HG03159 (cell line): ENCODE measurements around the gene KCNG3.

Experiments used
- ATAC-seq: cut with Tn5 transposase; IDR thresholded peaks from one replicate; pipeline ENCODE4 v1.9.1; 2021; ENCODE audit warnings: mild to moderate bottlenecking, moderate library complexity; ENCODE audit not compliant: unreplicated experiment

Gene KCNG3

GRCh38 chr2:42493468-42494354, at the start of gene KCNG3:
Gene KCNG3, minus strand, starts transcription at chr2:42493982. Its CDS starts 481 bp downstream, at chr2:42493501.
- ATAC-seq = peak; percentile 50

- ATAC-seq = no peak
These were observed 49.1 kb upstream of the KCNG3 start for GRCh38 chr2:42542871-42543270.

- ATAC-seq = no peak
These were observed 43.7 kb upstream of the KCNG3 start for GRCh38 chr2:42537493-42537892.

DNA sequence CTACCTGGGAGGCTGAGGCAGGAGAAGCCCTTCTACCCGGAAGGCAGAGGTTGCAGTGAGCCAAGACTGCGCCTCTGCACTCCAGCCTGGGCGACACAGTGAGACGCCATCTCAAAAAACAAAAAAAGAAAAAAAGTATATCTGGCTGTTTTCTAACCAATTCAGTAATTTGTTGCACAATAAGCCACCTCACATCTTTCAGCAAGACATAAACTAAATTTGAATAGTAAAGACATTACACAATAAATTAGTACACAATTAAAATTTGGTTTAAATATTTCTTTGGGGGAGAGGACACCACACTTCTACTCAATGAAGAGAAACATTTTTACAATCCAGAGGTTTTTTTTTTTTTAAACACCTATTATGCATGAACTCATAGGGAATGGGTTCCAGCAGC, 38.6 kb upstream of the KCNG3 start:
- ATAC-seq = no peak

GRCh38 chr2:42523341-42523740, 29.6 kb upstream of the KCNG3 start:
- ATAC-seq = no peak

DNA sequence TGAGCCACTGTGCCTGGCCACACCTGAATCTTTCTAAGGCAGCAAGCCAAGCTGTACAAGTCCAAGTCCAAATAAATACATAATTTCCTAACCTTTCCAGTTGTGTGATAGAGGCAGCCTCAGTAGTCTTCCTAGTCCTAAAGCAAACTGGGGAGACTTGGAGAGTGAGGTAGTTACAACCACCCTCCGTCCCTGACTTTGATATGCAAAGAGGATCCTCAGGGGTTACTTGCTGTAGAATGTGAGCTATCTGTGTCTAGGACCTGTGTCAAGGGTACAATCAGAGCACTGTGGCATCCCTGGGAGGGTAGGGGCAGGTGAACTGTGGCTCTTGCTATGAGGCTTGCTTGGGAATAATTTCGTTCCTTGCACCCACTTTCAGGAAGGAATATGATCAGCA, 28.3 kb upstream of the KCNG3 start:
- ATAC-seq = no peak

- ATAC-seq = no peak
These were observed 25.8 kb upstream of the KCNG3 start for GRCh38 chr2:42519624-42520023.

GRCh38 chr2:42516418-42516901, 22.7 kb upstream of the KCNG3 start:
- no peak for ATAC-seq

GRCh38 chr2:42513252-42513918, 19.6 kb upstream of the KCNG3 start:
- ATAC-seq = no peak

DNA sequence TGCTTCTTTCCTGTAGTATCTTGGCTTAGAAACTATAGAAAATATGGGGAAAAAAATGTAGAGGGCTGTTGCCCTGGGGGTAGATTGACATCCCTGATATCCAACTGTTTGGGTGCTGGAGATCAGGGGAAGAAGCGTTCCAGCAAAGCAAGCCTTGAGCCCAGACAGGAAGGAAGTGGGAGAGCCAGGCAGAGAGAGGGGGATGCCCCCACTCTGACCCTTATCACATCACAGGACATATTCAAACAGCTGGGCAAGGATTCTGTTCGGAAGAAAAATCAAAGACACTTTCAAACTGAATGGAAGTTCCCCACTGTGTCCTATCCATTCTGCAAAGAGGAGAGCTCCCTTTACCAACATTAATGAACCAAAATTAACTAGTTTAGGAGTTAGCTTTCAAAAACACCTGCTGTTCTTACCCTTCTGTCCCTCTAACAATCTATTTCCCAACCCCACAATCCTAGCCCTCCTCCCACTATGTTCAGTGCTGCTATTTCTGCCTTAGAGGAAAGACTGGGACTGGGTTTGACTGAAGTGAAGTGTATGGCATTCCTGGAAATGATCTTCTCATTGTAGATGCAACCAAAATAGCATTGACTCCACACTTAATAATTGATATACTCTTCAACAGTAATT, 16.9 kb upstream of the KCNG3 start:
- ATAC-seq = no peak

- no peak for ATAC-seq
These were observed 16.4 kb upstream of the KCNG3 start for GRCh38 chr2:42510191-42510590.

GRCh38 chr2:42504364-42505230, 10.8 kb upstream of the KCNG3 start:
- ATAC-seq = no peak

GRCh38 chr2:42503291-42503690, 9.5 kb upstream of the KCNG3 start:
- ATAC-seq = no peak

DNA sequence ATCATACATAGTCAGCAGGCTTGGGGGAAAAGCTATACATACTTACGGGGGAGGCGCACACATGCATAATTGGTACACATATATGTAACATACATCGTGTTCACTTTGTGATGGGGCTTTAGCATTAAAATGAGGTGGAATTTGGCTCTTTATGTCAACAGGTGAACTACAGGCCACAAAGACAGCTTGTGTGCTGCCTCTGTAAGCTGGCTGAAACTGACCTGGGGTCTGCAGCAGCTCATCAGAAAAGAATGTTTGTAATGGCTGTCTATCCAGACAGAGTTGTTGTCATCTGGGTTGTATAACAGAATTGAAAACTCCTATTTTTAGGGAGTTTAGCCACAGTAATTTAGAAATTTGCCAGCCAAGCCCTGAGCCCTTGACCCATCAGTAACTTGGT, 4.7 kb upstream of the KCNG3 start:
- no peak for ATAC-seq

GRCh38 chr2:42495611-42496010, 1.8 kb upstream of the KCNG3 start:
- ATAC-seq = no peak

GRCh38 chr2:42495234-42495581, 1.4 kb upstream of the KCNG3 start:
- no peak for ATAC-seq

DNA sequence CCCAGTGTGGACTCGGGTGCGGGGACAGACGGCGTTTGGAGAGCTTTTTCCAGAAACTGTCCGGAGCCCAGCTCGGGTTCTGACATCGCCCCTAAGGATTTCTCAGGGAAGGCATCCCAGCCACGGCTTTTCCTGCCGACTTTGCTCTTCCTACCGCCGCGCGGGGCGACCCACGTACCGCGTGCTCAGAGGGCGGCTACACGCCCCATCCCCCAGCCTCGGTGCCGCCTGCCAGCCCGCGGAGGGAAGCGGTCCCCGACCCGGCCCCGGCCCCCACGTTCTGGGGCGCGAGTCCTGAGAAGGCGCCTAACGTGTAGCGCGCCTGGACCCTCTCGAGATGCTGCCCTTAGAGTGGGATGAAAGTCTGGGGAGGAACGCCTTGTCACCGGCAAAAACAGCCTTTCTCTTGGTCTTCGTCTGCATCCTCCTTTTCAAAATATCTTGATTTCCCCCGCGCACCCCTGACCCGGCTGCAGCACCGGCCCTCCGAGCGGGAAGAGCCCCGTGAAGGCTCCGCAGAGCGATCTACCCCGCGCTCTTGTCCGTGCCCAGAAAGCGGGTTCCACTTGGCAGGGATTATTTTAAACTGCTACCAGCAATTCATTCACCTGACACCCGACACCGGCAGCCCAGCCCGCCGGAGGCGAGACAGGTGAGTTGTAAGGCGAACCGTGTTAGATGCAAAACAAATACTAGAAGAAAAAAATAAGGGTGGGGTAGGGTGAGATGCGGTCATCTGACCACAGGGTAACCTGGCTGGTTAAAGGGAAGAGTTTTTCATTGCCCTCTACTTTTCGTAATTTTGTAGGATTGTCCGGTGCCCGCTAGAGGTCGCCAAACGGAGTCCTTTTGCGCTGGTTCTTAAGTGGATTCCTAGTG, 812 bp upstream of the KCNG3 start:
- ATAC-seq = peak; percentile 63

GRCh38 chr2:42492691-42493467, 903 bp downstream of the KCNG3 start:
- ATAC-seq = no peak

DNA sequence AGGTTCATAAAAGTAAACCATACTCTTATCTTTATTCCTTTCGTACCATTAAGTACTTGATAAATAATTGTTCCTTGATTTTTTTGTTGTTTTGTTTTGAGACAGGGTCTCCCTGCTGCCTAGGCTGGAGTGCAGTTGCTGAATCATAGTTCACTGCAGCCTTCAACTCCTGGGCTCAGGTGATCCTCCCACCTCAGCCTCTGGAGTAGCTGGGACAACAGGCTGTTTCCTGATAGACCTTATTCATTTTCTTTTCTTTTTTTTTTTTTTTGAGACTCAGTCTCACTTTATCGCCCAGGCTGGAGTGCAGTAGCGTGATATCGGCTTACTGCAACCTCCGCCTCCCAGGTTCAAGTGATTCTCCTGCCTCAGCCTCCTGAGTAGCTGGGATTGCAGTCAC, 5.5 kb downstream of the KCNG3 start:
- no peak for ATAC-seq
